GM12801 (cell line): ENCODE measurements around the gene SLC2A9.

Source experiments
- CTCF ChIP-seq: IDR thresholded peaks from one replicate; pipeline ENCODE4 v1.5.1; 2011; ENCODE audit warnings: control low read depth; ENCODE audit not compliant: insufficient read length; ENCODE audit errors: extremely low read depth

Gene SLC2A9

GRCh38 chr4:9893329-9894108, 127.8 kb downstream of the SLC2A9 start:
- TF ChIP-seq CTCF: no peak

GRCh38 chr4:9891740-9892139, 129.6 kb downstream of the SLC2A9 start:
- no peak for TF ChIP-seq CTCF

GRCh38 chr4:9891056-9891455, 130.2 kb downstream of the SLC2A9 start:
- no peak for TF ChIP-seq CTCF

GRCh38 chr4:9889306-9889705, 132.0 kb downstream of the SLC2A9 start:
- TF ChIP-seq CTCF: no peak

- no peak for TF ChIP-seq CTCF
Measured at GRCh38 chr4:9885958-9886357, 135.3 kb downstream of the SLC2A9 start.

GRCh38 chr4:9880406-9881197, 140.7 kb downstream of the SLC2A9 start:
- no peak for TF ChIP-seq CTCF

- TF ChIP-seq CTCF: no peak
Measured at GRCh38 chr4:9877123-9877522, 144.2 kb downstream of the SLC2A9 start.
